Stomach (tissue), 4 donors: Measurements from ENCODE around the gene SIRPA.

Experiments
- EP300 ChIP-seq: sonication (generic); formaldehyde crosslinking; IDR thresholded peaks from one replicate; pipeline ENCODE4 v1.6.1; 2017; ENCODE audit warnings: antibody characterized with exemption
- POLR2A ChIP-seq, 4 donors: fragments of 450-650 bp; IDR thresholded peaks; one replicate each; pipeline ENCODE4 v1.6.1; 2016; ENCODE audit warnings: antibody characterized with exemption in 4 of 4, control low read depth in 2 of 4, mild to moderate bottlenecking in 1 of 4, moderate library complexity in 1 of 4
- TF ChIP-seq, protein P1 (sequence below), 7 experiments: fragments of 450-650 bp in 4 of 7; fragments of 200-600 bp in 3 of 7; sonication (generic) in 3 of 7; IDR thresholded peaks; one replicate each; pipeline ENCODE4 v1.5.1; 2016 to 2019; ENCODE audit warnings: antibody characterized with exemption in 7 of 7, control low read depth in 2 of 7, mild to moderate bottlenecking in 1 of 7

DNA sequence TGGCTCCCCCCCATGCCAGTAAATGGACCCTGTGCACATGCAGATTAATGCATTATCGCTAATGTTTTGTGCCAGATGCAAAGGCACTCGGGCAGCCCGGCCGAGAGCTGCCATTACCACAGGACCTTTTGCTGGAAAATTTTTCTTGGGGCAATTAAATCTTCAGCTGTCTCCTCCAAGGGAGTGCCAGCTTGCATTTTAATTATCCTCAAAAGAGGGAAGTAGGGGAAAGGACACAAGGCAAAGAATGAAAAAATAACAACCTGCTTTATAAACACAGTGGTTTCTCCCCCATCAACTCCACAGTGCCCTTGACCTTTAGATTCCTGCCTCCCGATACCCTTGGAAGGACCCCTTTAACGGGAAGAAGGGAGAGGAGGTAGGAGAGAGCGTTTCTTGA is 50.5 kb downstream of the SIRPA start:
- TF ChIP-seq, protein P1, sequence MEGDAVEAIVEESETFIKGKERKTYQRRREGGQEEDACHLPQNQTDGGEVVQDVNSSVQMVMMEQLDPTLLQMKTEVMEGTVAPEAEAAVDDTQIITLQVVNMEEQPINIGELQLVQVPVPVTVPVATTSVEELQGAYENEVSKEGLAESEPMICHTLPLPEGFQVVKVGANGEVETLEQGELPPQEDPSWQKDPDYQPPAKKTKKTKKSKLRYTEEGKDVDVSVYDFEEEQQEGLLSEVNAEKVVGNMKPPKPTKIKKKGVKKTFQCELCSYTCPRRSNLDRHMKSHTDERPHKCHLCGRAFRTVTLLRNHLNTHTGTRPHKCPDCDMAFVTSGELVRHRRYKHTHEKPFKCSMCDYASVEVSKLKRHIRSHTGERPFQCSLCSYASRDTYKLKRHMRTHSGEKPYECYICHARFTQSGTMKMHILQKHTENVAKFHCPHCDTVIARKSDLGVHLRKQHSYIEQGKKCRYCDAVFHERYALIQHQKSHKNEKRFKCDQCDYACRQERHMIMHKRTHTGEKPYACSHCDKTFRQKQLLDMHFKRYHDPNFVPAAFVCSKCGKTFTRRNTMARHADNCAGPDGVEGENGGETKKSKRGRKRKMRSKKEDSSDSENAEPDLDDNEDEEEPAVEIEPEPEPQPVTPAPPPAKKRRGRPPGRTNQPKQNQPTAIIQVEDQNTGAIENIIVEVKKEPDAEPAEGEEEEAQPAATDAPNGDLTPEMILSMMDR (IDR thresholded peaks at IDR 0.05), result no peak
- no peak for TF ChIP-seq POLR2A (IDR thresholded peaks at IDR 0.05)
- TF ChIP-seq EP300, result no peak
